CD4-positive, alpha-beta T cell treated with Interleukin-15 for 4 hours (primary cell): Measurements from ENCODE around the gene FHIP1B.
A peak's percentile ranks its signal among the peaks of the same experiment; 100 is the strongest.

Experiments used
- DNase-seq: peaks from one replicate; pipeline ENCODE4 v3.0.0-alpha.2; 2020; ENCODE audit warnings: low spot score

The FHIP1B gene

GRCh38 chr11:6199174-6199810 is 35.1 kb downstream of the FHIP1B start, which contains the start of gene OR52W1:
TSS of gene OR52W1 (plus strand) at chr11:6199224. CDS start at chr11:6199224, 0 bp downstream.
- no peak for DNase-seq

GRCh38 chr11:6197466-6198200 is 36.8 kb downstream of the FHIP1B start:
- no peak for DNase-seq

- DNase-seq = peak; percentile 13
Measured at GRCh38 chr11:6196396-6196795, 38.0 kb downstream of the FHIP1B start.

GRCh38 chr11:6194065-6194581 is 40.3 kb downstream of the FHIP1B start:
- no peak for DNase-seq

- DNase-seq = no peak
Measured at GRCh38 chr11:6191742-6192141, 42.7 kb downstream of the FHIP1B start.

GRCh38 chr11:6175440-6175839 is 59.0 kb downstream of the FHIP1B start:
- no peak for DNase-seq

GRCh38 chr11:6170226-6170625 is 64.2 kb downstream of the FHIP1B start, which contains the start of gene OR52B2:
TSS of gene OR52B2 (minus strand) at chr11:6170326. CDS start at chr11:6170326, 0 bp downstream.
- no peak for DNase-seq
